GM10266 (cell line): ENCODE data around the gene RPRD1A.
"Not testable (repeated sequence)": the region's sequence is repeated elsewhere in the genome, so short reads cannot be mapped to it uniquely, and the experiment has no call there.

Source experiments
- DNase-seq: peaks from one replicate; pipeline ENCODE4 v3.0.0; 2012; ENCODE audit errors: extremely low spot score
- TF ChIP-seq, protein P1 (sequence below): IDR thresholded peaks from 2 replicates; pipeline ENCODE4 v1.5.1; 2012; ENCODE audit warnings: mild to moderate bottlenecking, low read depth; ENCODE audit not compliant: control insufficient read depth, insufficient read depth; ENCODE audit errors: missing control alignments

The RPRD1A gene

DNA sequence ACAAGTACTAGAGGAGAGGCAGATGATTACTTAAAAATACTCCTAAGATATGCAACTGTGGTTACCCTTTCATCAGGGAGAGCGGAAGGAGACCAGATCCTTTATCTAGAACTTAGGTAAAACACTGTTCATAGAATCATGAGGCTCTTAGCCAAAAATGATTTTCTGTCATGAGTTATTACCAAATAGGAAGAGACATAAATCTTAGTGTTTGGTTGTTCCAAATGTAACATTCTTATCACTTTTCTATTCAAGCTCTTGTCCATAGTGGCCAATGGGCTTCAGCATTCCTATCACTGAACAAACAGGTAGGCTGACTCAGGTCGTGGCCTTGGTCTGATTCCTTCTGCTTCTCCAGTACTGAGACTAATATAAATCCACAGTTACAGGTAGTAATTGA, 38.5 kb downstream of the RPRD1A start:
- TF ChIP-seq, protein P1, sequence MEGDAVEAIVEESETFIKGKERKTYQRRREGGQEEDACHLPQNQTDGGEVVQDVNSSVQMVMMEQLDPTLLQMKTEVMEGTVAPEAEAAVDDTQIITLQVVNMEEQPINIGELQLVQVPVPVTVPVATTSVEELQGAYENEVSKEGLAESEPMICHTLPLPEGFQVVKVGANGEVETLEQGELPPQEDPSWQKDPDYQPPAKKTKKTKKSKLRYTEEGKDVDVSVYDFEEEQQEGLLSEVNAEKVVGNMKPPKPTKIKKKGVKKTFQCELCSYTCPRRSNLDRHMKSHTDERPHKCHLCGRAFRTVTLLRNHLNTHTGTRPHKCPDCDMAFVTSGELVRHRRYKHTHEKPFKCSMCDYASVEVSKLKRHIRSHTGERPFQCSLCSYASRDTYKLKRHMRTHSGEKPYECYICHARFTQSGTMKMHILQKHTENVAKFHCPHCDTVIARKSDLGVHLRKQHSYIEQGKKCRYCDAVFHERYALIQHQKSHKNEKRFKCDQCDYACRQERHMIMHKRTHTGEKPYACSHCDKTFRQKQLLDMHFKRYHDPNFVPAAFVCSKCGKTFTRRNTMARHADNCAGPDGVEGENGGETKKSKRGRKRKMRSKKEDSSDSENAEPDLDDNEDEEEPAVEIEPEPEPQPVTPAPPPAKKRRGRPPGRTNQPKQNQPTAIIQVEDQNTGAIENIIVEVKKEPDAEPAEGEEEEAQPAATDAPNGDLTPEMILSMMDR: no peak
- DNase-seq: no peak

DNA sequence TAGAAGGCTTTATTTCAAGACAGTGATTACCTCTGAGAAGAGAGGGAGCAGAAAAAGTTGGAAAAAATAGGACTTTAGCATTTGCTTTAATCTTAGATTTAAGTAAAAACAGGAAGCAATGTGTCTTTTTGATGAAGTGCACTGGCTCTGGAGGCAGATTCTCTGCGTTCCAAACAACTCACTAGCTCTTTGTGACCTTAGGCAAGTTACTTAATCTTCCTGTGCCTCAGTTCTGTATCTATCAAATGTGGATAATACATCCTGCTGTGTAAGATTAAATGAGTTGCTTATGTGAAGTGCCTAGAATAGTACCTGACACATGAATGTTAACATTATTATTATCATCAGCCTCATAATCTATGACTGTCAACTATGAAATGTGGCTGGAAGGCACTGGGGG, 42.3 kb downstream of the RPRD1A start:
- TF ChIP-seq, protein P1: no peak
- no peak for DNase-seq

DNA sequence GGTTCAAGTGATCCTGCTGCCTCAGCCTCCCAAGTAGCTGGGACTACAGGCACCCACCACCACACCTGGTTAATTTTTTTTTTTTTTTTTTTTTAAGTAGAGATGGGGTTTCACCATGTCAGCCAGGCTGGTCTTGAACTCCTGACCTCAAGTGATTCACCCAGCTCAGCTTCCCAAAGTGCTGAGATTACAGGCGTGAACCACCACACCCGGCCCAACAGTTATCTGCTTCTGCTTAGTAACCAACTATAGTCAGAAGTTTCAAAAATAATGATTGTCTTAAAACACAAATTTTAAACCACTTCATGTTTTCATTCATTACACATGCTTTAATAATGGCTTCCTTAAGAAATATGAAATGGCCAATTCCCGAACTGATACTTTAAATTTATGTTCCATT, 43.1 kb downstream of the RPRD1A start:
- not testable (repeated sequence) for DNase-seq

DNA sequence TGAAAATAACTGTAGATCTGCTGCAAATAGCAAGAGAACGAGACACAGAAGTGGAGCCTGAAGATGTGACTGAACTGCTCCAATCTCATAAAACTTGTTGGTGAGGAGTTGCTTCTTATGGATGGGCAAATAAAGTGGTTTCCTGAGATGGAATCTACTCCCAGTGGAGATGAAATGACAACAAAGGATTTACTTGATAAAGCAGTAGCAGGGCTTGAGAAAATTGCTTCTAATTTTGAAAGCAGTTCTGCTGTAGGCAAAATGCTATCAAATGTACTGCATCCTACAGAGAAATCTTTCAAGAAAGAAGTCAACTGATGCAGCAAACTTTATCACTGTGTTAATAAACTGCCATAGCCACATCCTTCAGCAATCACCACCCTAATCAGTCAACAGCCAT, 44.0 kb downstream of the RPRD1A start:
- TF ChIP-seq, protein P1: no peak
- DNase-seq: no peak

DNA sequence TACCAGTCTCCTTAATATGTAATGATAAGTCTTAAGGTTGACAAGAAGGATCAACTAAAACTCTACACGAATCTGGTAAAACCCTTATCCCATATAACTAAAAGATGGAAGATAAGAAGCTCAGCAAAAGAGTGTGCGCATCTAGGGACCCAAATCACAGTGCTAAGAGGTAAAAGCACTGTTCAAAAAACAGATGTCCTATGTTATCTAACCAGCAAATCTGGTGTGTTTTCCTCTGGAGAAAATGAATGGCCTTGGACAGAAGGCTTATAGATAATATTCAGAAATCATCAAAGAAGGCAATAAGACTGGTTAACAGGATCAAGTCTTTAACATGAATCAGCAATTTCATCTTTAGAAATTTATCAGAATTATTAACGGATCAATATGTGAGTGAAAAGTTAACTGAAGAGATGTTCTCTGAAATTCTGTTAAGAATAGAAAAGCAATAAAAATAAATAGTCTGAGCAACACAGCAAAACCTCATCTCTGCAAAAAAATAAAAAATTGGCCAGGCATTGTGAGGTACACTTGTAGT, 47.1 kb downstream of the RPRD1A start:
- TF ChIP-seq, protein P1: no peak
- no peak for DNase-seq

DNA sequence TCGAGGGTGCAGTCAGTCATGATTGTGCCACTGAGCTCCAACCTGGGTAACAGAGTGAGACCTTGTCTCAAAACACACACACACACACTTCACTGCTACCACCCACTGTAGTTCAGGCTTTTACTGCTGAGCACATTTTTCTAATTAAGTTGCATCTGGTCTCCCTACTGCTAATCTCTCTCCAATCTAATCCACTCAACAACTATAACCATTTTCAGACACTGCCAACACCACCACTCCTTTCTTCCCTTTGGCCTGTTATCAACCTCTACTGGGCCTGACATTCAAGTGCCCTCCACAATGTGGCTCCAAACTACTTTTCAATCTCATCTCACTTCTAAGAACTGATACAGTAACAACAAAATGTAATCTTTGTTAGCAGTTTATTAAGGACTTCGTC, 50.1 kb downstream of the RPRD1A start:
- TF ChIP-seq, protein P1: no peak
- DNase-seq: no peak

DNA sequence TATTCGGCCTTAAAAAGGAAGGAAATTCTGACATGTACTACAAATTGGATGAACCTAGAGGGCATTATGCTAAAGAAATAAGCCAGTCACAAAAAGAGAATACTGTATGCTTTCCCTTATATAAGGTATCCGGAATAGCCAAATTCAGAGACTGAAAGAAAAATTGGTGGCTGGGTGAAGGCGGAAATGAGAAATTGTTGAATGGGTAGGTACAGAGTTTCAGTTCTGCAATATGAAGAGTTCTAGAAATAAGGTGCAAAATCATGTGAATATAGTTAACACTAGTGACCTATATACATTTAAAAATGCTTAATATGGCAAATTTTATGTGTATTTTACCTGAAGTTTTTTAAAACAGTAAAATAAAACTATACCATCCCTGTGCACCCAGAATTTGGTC, 51.7 kb downstream of the RPRD1A start:
- TF ChIP-seq, protein P1: no peak
- peak; percentile 38 for DNase-seq

DNA sequence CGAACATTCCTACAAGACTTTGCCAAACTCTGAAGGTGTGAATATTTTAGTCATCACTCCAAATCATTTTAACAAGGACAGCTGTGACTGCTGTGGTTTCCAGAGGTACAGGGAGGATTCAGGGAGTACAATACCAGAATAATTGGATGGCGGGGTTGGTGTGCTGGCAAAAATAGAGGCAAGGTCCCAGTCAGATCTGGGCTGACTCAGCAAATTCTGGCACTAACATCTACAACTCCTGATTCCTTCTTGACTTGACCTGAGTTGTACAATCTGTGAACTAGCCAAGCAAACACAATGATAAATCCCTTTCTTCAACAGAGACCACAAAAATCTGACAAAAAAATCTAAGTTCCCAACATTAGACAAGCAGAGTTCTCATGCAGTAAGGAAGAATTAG, 54.5 kb downstream of the RPRD1A start:
- DNase-seq: no peak
- TF ChIP-seq, protein P1: no peak
